GM20000 (cell line): ENCODE results near the gene CHCHD1.

Experiments used
- DNase-seq: peaks from one replicate; pipeline ENCODE4 v3.0.0; 2012; ENCODE audit warnings: low spot score
- CTCF ChIP-seq: IDR thresholded peaks from 2 replicates; pipeline ENCODE4 v1.5.1; 2012; ENCODE audit warnings: mild to moderate bottlenecking, control low read depth; ENCODE audit errors: extremely low read depth, missing control alignments

The CHCHD1 gene

GRCh38 chr10:73797324-73798025 lies 15.6 kb downstream of the CHCHD1 start:
- DNase-seq, result no peak
- no peak for TF ChIP-seq CTCF

GRCh38 chr10:73798087-73798486 lies 16.2 kb downstream of the CHCHD1 start:
- no peak for TF ChIP-seq CTCF
- no peak for DNase-seq

DNA sequence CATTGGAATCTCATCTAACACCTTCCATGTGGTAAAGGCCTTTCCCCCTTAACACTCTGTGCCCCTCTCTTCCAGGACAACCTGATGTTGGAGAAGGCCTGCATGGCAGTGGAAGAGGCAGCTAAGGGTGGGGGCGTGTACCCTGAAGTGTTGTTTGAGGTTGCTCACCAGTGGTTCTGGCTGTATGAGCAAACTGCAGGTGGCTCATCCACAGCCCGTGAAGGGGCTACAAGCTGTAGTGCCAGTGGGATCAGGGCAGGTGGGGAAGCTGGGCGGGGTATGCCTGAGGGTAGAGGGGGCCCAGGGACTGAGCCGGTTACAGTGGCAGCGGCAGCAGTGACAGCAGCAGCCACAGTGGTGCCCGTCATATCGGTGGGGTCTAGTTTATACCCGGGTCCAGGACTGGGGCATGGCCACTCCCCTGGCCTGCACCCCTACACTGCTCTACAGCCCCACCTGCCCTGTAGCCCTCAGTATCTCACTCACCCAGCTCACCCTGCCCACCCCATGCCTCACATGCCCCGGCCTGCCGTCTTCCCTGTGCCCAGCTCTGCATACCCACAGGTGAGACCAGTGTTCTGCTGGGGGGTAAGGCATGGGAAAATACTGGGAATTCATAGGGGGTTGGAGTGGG lies 17.2 kb downstream of the CHCHD1 start:
- TF ChIP-seq CTCF, result no peak

GRCh38 chr10:73799899-73800559 lies 18.2 kb downstream of the CHCHD1 start:
- TF ChIP-seq CTCF, result no peak
- no peak for DNase-seq

More for the DNA sequence above, 17.2 kb downstream of the CHCHD1 start:
- no peak for DNase-seq

DNA sequence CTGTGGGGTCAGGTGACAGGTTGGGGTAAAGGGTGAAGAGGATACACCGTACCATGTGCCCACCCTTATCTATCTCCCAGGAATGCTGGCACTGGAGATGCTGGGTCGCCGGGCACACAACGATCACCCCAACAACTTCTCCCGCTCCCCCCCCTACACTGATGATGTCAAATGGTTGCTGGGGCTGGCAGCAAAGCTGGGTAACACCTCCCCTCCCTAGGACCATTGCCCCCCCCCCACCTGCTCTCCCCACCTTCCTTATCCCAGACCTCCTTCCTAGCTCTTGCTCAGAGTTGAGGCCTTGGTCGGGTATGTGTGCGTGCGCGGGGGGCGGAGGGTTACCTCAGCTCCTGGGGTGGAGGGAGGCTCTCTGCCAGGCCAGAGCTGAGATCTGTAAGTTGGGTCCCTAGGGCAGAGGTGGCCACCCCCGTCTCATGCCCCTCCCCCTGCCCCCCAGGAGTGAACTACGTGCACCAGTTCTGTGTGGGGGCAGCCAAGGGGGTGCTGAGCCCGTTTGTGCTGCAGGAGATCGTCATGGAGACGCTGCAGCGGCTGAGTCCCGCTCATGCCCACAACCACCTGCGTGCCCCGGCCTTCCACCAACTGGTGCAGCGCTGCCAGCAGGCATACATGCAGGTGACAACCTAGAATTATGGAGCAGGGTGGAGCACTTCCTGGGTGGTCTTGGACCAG lies 18.9 kb downstream of the CHCHD1 start:
- no peak for DNase-seq
- TF ChIP-seq CTCF, result no peak

GRCh38 chr10:73801253-73801590 lies 19.4 kb downstream of the CHCHD1 start:
- TF ChIP-seq CTCF, result no peak
- DNase-seq, result no peak

DNA sequence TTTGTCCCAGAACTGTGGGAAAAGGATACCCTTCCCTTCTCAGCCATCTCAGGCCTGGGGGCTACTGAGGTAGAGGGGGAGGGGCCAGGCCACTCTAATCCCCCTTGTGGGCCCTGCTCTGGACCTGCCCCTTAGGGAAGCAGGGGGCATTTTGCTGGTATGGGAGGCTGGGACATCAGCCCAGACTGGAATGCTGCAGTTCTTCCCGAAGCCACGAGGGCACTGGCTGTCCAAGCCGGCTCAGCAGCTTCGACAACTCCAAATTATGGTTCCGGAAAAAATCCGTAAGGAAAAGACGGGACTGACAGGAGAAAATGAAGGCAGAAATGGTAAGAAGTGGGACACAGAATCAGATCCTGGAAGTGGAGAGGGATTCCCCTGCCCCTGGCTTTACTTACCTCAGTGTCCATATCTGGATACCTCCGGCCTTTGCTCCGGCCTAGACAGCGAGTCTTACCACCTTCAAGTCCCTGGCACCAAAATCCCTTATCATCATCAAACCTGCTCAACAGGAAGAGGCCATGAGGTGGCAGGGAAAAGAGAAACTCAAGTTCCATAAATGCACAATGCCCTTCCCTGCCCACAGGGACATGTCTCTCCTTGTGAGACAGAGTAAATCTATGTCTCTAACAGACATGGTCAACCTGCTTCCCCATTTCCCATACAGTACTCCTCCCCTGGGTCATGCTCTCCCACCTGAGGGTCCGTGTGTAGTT lies 20.6 kb downstream of the CHCHD1 start:
- TF ChIP-seq CTCF, result no peak
- no peak for DNase-seq
